HepG2 (cell line): ENCODE data around the gene BOD1. TPM values are rescaled to one million over a fixed set of nuclear protein-coding genes. Genes with fewer than 3 reads are reported as not detected.

Source experiments
- ATAC-seq: fragments of 200-7000 bp; cut with Tn5 transposase; 3 replicates; pipeline ENCODE4 v1.9.1; 2020; ENCODE audit warnings: mild to moderate bottlenecking, moderate library complexity
- BruUV-seq: library from RNA; stranded (reverse); fragments of 400-500 nt; replicated peaks from 2 replicates; lab custom pipeline; 2021; lab: Mats Ljungman, UMichigan
- CTCF ChIA-PET: fragments of 300-600 bp; formaldehyde crosslinking; extraction: SDS; loops from one replicate; lab custom pipeline; 2021; ENCODE audit warnings: low total read pairs, inconsistent platforms, low intra/inter-chr PET ratio; lab: Yijun Ruan, JAX
- POLR2A ChIA-PET: fragments of 350-600 bp; sonication (Branson Sonifier 250); formaldehyde crosslinking; loops from one replicate; lab custom pipeline; 2020; ENCODE audit warnings: antibody characterized with exemption, inconsistent platforms; lab: Yijun Ruan, JAX
- DNase-seq: peaks from one replicate; pipeline ENCODE4 v3.0.0-alpha.2; 2015; ENCODE audit warnings: low spot score
- FAIRE-seq: peaks from 3 replicates; lab custom pipeline; 2011; peaks lifted over from hg19 to GRCh38; lab: Jason Lieb, UNC
- H2AFZ ChIP-seq: one replicate; pipeline ENCODE4 v1.6.1; 2011; ENCODE audit warnings: low read length, inconsistent platforms
- H3K27ac ChIP-seq: fragments of 300-600 bp; 3 replicates; pipeline ENCODE4 v1.8.0; 2011; ENCODE audit warnings: mixed run types, mild to moderate bottlenecking, mixed read lengths, low read length, inconsistent platforms; ENCODE audit not compliant: insufficient read depth; ENCODE audit errors: extremely low read length
- H3K27me3 ChIP-seq, 2 experiments: fragments of 200-600 bp in 1 of 2; 2 replicates in 1 of 2; 3 replicates in 1 of 2; pipeline versions ENCODE4 v1.6.0 to v1.8.0; 2011; ENCODE audit warnings: low read length in 2 of 2, mild to moderate bottlenecking in 2 of 2, moderate library complexity in 2 of 2, inconsistent platforms in 1 of 2; ENCODE audit not compliant: insufficient read depth in 2 of 2, control insufficient read depth in 1 of 2
- H3K36me3 ChIP-seq, 2 experiments: fragments of 200-600 bp in 1 of 2; replicated peaks in 1 of 2; 2 replicates in 1 of 2; 3 replicates in 1 of 2; pipeline versions ENCODE4 v1.5.1 to v1.8.0; 2011; ENCODE audit warnings: low read length in 2 of 2, inconsistent platforms in 1 of 2; ENCODE audit not compliant: insufficient read depth in 2 of 2, control insufficient read depth in 1 of 2
- H3K4me1 ChIP-seq: 2 replicates; pipeline ENCODE4 v1.5.1; 2012; ENCODE audit warnings: low read length, inconsistent platforms; ENCODE audit not compliant: insufficient read depth
- H3K4me2 ChIP-seq: 2 replicates; pipeline ENCODE4 v1.6.0; 2011; ENCODE audit warnings: low read depth, low read length, inconsistent platforms
- H3K4me3 ChIP-seq, 3 experiments: fragments of 200-600 bp in 1 of 3; sonication (generic), shearing (Covaris generic) in 1 of 3; replicated peaks in 1 of 3; 2 replicates each; pipeline ENCODE4 v1.5.1; 2011 to 2016; ENCODE audit warnings: low read length in 3 of 3, inconsistent platforms in 2 of 3, low read depth in 2 of 3, mild to moderate bottlenecking in 2 of 3, control low read depth in 1 of 3, mixed read lengths in 1 of 3; ENCODE audit not compliant: insufficient read depth in 1 of 3
- H3K79me2 ChIP-seq: one replicate; pipeline ENCODE4 v1.6.1; 2011; ENCODE audit warnings: low read length, inconsistent platforms; ENCODE audit not compliant: insufficient read depth
- H3K9ac ChIP-seq: 2 replicates; pipeline ENCODE4 v1.6.0; 2011; ENCODE audit warnings: mild to moderate bottlenecking, low read depth, low read length, inconsistent platforms; ENCODE audit not compliant: insufficient read depth
- H3K9me3 ChIP-seq: 2 replicates; pipeline ENCODE4 v1.5.1; 2012; ENCODE audit warnings: mild to moderate bottlenecking, low read length
- H4K20me1 ChIP-seq: 2 replicates; pipeline ENCODE4 v1.6.0; 2011; ENCODE audit warnings: inconsistent platforms, mild to moderate bottlenecking, low read length, moderate library complexity; ENCODE audit not compliant: insufficient read depth
- ATF7 ChIP-seq, 2 experiments: fragments of 450-650 bp in 1 of 2; sonication (generic) in 1 of 2; formaldehyde crosslinking in 1 of 2; IDR thresholded peaks; 2 replicates each; pipeline versions ENCODE4 v1.4.0 to v1.6.1; 2016 to 2020; ENCODE audit warnings: antibody characterized with exemption in 1 of 2, mild to moderate bottlenecking in 1 of 2, missing genetic modification reagents in 1 of 2
- CEBPB ChIP-seq: IDR thresholded peaks from 2 replicates; pipeline ENCODE4 v1.6.1; 2011; ENCODE audit warnings: low read depth, low read length, improper control_type of control experiment, borderline replicate concordance
- CEBPG ChIP-seq: IDR thresholded peaks from 2 replicates; pipeline ENCODE4 v1.6.1; 2016
- PHF5A ChIP-seq: IDR thresholded peaks from one replicate; pipeline ENCODE4 v1.6.1; 2018; ENCODE audit warnings: low read depth, missing genetic modification reagents; ENCODE audit not compliant: unreplicated experiment
- RCOR2 ChIP-seq: IDR thresholded peaks from 2 replicates; pipeline ENCODE4 v1.6.1; 2016; ENCODE audit warnings: missing biosample characterization, missing genetic modification reagents
- ZFP82 ChIP-seq: sonication (generic); formaldehyde crosslinking; IDR thresholded peaks from 2 replicates; pipeline ENCODE4 v1.5.1; 2020; ENCODE audit warnings: mild to moderate bottlenecking, missing genetic modification reagents, borderline replicate concordance
- WGBS: methylation state at CpG from one replicate; pipeline ENCODE4 v1.1.6; 2017; ENCODE audit warnings: low lambda C conversion rate; 5-methylcytosine and 5-hydroxymethylcytosine counted together
- in situ Hi-C: cut with HindIII; loops from 2 replicates; pipeline ENCODE4 v1.10.0; 2017; ENCODE audit warnings: low pct_unique_long_range_greater_than_20kb; ENCODE audit not compliant: extremely low pct_ligation_motif_present
- intact Hi-C: fragments of 100-400 bp; cut with micrococcal nuclease; formaldehyde crosslinking; loops from one replicate; pipeline ENCODE4 v1.10.0; 2022; ENCODE audit not compliant: unreplicated experiment
- polyA plus RNA-seq, 8 experiments: library from polyadenylated mRNA; depleted of rRNA in 3 of 8; stranded (reverse) in 7 of 8; unstranded in 1 of 8; fragments of >200 nt; fragmentation: Illumina TruSeq in 4 of 8; extraction: Trizol in 4 of 8; gene quantifications; 2 replicates each; pipeline versions ENCODE4 v1.2.1 to v1.2.3, GENCODE V29; 2011 to 2016; ENCODE audit warnings: low read depth in 4 of 8, missing spikeins in 1 of 8, mixed read lengths in 1 of 8; ENCODE audit not compliant: insufficient read depth in 1 of 8
- total RNA-seq, 5 experiments: library from RNA; depleted of rRNA; stranded (reverse); fragments of >200 nt; fragmentation: Illumina TruSeq; extraction: Trizol; gene quantifications; 2 replicates each; pipeline ENCODE4 v1.2.3, GENCODE V29; 2016; ENCODE audit warnings: low read depth in 1 of 5
- TF ChIP-seq, protein P1 (sequence below), 2 experiments: fragments of 450-650 bp in 1 of 2; sonication (generic) in 1 of 2; formaldehyde crosslinking; IDR thresholded peaks; 2 replicates each; pipeline versions ENCODE4 v1.5.0 to v1.8.0; 2020 to 2022; ENCODE audit warnings: mild to moderate bottlenecking in 1 of 2, missing genetic modification reagents in 1 of 2

The BOD1 gene
- total and polyA plus RNA-seq, 2 of the 13 experiments (the other 11 are each of a cell fraction or from before 2014, with no cell fraction given): 81.5 to 103 TPM

DNA sequence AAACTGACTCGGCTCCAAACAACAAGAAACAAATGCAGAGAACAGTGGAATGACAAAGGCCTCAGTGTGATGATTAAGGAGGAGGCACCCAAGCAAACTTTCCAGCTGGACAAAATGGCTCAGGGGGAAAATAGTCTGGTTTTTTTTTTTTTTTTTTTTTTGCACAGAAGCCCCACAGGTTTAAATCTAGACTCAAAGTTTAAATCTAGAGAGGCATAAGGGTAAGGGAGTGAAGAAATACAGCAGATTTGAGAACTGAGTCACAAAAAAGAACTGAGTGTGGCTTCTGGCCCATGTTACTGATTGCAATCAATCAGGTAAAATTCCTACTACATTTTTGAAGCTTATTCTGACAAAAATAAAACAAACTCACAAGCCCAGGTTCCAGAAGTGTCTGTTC, 12.3 kb downstream of the BOD1 start (continued):
- no peak for TF ChIP-seq RCOR2 (CRISPR knock-in tag)

DNA sequence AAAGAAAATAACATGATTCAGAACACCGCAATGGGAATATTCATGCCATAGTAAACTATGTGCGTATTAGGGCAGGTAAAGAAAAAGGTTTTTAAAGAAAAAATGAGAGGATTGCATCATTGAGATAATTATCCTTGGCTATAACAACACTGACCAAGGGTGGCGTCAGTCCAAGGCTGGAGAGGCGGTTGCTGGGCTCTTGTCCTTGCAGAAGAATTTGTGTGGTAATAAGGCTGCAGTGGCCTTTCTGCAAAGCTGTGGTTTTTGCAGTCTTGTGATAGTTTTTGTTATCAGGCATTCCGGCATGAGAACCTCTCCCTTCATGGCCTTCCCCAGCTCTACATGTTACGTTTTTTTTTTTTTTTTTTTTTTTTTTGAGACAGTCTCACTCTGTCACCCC, 14.0 kb downstream of the BOD1 start:
- WGBS: 77% methylated on average over 6 of the region's 6 CpGs
- Histone ChIP-seq H2AFZ (no peak overlapping the region), H3K27me3 (no peaks in the 10 kb centered on the region), H3K36me3 (peaks cover 12 to 19% of the 10 kb centered on the region in 2 experiments), H3K79me2 (no peaks in the 10 kb centered on the region), H3K4me1 (no peaks in the 10 kb centered on the region), H4K20me1 (no peaks in the 10 kb centered on the region), H3K4me2 (no peak overlapping the region), H3K9me3 (no peaks in the 10 kb centered on the region), H3K9ac (no peak overlapping the region), H3K4me3 (no peak overlapping the region), H3K27ac (no peak overlapping the region)
- intact Hi-C loops: no loop called here
- FAIRE-seq (no peak), DNase-seq (no peak), ATAC-seq (peak; percentile 53; the same call in 2 of the 3 replicates)
- in situ Hi-C loops: no loop called here
- POLR2A ChIA-PET: interaction anchor here (0.7 kb wide), 1 partner anchor 555 kb away, joined by 3 read pairs; no protein-coding TSS in a partner anchor
- no TSS peak for BruUV-seq
- CTCF ChIA-PET: no interaction called here
- TF ChIP-seq, protein P1, sequence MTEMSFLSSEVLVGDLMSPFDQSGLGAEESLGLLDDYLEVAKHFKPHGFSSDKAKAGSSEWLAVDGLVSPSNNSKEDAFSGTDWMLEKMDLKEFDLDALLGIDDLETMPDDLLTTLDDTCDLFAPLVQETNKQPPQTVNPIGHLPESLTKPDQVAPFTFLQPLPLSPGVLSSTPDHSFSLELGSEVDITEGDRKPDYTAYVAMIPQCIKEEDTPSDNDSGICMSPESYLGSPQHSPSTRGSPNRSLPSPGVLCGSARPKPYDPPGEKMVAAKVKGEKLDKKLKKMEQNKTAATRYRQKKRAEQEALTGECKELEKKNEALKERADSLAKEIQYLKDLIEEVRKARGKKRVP (CRISPR knock-in tag; IDR thresholded peaks at IDR 0.05): peak in 1 of 2 experiments; percentile 59; a peak in 1 of 4 replicates
- peak; percentile 56; the same call in 1 of the 2 replicates for TF ChIP-seq CEBPB
- TF ChIP-seq CEBPG (CRISPR knock-in tag): peak; percentile 54
- peak; percentile 51; the same call in 1 of the 2 replicates for TF ChIP-seq ATF7 (IDR thresholded peaks at IDR 0.05)
- no peak for TF ChIP-seq ATF7 (CRISPR knock-in tag; IDR thresholded peaks at IDR 0.05)
- TF ChIP-seq PHF5A (CRISPR knock-in tag): no peak
- TF ChIP-seq ZFP82 (CRISPR knock-in tag): no peak
